Ecto neural progenitor cell (in vitro differentiated cells): ENCODE results near the gene CGB3.

Experiments
- DNase-seq: peaks from one replicate; pipeline ENCODE4 v3.0.0-alpha.2; 2018; ENCODE audit warnings: low spot score

Gene CGB3

DNA sequence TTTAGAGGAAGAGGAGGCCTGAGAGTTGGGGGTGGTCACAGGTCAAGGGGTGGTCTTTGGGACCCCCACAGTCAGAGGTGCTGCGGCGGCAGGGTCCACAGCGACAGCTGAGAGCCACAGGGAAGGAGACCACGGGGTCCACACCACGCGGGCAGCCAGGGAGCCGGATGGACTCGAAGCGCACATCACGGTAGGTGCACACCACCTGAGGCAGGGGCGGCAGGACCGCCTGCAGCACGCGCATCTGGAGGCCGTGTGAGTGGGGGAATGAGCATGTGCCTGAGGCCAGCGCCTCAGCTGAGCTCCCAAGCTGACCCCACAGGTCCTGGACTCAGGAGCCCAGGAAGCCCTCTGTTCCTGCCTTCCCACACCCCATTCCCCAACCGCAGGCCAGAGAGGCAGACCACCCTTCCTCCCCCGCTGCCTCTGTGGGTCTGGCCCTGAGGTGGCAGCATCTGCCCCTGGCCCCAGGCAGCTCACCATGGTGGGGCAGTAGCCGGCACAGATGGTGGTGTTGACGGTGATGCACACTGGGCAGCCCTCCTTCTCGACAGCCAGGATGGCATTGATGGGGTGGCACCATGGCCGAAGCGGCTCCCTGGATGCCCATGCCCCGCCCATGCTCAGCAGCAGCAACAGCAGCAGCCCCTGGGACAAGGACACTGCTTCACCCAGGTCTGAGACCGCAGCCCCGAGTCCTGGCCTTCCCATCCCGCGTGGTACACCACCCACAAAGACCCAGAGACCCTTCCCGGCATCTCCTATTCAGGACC lies 7.9 kb downstream of the CGB3 start:
- DNase-seq: no peak

DNA sequence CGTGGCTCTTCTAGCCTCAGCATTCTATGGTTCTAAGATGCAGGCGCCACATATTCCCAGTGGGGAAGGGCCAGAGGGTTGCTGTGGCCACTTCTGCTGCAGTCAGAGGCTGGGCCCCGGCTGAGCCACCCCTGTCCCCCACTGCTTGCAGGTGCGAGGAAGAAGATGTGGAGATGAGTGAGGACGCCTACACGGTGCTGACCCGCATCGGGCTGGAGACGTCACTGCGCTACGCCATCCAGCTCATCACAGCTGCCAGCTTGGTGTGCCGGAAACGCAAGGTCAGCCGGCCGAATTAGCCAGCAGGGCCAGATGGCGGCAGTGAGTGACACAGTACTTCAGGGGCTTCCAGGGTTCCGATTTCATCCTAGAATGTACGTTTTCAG lies 9.3 kb downstream of the CGB3 start:
- no peak for DNase-seq

DNA sequence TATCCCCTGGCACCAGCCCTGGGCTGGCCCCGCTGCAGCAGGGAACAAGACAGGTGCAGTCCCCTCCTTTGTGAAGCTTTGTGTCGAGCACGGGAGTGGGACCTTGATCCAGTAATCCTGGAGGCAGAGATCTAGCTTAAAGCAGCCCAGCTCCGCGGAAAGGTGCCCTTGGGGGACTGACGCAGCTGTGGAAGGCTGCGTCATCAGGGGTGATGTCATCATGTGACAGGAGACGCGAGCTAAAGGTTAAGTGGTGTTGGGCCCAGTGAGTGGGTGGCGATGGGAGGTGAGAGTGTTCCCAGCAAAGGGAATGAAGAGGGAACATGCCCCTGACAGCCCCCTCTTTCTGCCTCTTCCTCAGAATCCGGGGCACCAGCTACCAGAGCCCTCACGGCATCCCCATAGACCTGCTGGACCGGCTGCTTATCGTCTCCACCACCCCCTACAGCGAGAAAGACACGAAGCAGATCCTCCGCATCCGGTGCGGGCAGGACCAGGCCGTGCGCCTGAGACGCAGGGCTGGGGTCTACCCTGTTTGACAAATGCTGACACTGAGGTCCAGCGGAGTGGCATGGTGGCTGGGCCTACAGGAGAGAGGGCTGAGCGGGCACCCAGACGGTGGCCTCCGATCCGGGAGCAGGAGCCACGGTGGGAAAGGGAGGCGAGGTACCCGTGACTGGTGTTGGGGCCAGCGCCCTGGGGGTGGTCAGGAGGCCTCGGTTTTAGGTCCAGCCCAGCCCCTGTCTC lies 9.8 kb downstream of the CGB3 start:
- DNase-seq: no peak

DNA sequence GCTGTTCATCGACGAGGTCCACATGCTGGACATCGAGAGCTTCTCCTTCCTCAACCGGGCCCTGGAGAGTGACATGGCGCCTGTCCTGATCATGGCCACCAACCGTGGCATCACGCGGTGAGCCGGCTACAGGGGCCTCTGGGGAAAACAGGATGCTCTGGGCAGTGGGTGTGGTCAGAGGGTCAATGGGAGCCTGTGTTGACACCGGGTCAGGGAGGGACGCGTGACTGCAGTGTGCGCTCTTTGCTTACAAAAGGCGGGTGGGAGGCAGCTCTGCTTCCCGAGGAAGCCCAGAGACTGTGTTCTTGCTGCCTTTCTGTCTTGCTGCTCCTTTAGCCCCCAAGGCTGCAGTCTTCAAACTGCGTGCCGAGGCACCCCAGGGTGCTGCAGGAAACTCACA lies 12.9 kb downstream of the CGB3 start:
- no peak for DNase-seq

DNA sequence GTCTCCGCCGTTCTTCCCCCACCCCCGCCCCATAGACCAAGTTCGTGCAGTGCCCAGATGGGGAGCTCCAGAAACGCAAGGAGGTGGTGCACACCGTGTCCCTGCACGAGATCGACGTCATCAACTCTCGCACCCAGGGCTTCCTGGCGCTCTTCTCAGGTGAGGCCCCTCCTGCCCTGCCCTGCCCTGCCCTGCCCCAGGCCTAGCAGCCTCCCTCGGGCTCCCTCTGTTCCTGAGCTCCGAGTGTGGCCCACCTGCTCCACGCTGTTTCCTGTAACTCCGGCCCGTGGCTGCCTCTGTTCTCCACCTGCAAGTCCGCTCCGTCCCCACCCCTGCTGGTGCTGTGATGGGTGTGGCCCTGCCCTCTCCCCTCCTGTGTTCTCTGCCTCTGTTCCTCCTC lies 13.7 kb downstream of the CGB3 start:
- DNase-seq: no peak

DNA sequence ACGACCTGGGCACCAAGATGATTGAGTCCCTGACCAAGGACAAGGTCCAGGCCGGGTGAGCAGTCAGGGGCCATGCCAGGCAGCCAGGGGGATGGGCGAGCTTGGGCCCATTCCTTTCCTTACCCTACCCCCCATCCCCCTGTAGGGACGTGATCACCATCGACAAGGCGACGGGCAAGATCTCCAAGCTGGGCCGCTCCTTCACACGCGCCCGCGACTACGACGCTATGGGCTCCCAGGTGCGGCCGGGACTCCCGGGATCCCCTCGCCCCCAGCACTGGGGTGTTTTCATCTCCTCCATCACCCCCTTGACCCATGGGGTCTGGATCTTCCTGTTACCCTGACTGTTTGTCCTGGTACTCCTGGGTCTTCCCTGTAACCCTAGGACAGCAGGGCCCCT lies 14.3 kb downstream of the CGB3 start:
- no peak for DNase-seq

DNA sequence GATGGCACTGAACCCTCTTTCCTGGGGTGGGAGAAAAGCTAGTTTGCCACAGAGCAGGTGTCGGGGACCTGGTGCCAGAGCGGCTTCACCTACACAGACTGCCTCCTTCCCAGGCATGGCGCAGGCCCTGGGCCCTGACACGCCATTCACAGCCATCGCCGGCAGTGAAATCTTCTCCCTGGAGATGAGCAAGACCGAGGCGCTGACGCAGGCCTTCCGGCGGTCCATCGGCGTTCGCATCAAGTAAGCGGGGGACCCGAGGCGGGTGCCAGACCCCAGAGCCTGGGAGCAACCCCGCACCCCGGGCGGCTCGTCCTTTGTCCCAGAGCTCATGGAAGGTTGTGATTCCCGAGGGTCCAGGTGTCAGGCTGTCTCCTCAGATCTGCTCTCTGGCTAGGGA lies 17.2 kb downstream of the CGB3 start:
- DNase-seq: no peak

DNA sequence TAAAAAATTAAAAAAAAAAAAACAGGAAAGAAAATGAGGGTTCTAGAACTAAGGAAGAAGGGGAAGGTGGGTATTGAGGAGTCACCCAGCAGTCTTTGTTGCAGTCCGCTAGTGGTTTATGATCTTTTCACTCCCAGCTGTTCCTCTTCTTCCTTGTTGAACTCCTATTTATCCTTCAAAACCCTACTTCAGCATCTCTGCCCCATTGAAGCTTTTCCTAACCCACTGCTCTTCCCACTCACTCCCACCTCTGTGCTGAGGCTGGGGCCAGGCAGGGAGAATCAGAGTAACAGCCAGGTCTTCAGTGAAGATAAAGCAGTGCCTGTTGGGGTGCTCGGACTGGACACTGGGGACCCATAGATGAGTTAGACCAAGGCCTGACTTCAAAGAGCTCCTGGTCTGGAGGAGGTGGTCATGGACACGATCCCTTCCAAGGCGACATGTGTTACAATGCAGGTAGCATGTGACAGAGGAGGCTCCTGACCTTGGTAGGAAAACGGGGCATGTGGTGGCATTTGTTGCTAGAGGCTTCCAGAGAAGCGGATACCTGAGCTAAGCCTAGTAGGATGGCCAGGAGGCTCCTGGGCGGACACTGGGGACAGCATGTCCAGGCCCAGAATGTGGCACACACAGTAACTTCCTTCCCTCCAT lies 19.0 kb downstream of the CGB3 start:
- no peak for DNase-seq

DNA sequence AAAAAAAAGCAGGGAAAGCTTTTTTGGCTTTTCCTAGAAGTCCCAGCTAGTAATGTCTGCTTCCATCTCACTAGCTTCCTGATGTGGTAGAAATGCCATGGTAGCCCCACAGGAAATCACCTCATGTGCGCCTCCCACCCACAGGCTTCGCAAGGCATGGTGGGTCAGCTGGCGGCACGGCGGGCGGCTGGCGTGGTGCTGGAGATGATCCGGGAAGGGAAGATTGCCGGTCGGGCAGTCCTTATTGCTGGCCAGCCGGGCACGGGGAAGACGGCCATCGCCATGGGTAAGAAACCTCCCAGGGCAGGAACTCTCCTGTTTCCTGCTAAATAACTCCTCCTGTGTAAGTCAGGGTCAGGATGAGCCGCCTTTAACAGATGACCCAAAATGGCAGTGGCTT lies 20.0 kb downstream of the CGB3 start:
- DNase-seq: no peak

DNA sequence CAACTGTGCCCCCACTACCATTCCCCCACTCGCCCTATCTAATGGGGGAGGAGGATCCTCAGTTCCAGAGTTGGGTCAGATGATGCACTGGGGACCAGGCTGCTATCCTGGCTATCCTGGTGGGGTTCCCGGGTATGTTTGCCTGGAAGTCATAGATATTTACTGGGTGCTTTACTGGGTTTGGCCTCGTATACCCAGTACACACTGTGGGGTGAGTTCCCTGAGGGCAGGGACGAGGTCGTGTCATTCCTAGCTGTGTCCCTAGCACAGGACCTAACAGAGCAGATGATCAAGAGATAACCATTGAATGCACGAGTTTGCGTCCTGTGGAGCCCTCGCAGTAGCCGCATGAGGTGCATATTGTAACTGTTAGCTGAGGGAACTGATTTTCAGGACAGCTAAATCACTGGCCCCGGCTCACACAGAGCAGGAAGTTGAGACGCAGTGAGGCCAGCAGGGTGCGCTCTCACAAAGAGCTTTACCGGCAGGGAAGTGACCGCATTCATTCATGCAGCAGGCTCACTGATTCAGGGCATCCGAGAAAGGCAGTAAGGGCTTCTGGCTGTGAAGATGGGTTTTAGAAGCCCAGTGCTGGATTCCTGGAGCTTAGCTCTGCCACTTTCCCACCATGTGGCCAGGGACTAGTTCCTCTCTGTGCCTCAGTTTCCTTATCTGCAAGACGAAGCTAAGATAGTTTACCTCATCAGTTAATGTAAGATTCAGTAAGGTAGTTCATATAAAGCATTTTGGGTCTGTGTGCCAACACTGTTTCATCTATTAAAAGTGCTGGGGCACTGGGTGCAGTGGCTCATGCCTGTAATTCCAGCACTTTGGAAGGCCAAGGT lies 24.4 kb downstream of the CGB3 start:
- DNase-seq: peak; percentile 87

DNA sequence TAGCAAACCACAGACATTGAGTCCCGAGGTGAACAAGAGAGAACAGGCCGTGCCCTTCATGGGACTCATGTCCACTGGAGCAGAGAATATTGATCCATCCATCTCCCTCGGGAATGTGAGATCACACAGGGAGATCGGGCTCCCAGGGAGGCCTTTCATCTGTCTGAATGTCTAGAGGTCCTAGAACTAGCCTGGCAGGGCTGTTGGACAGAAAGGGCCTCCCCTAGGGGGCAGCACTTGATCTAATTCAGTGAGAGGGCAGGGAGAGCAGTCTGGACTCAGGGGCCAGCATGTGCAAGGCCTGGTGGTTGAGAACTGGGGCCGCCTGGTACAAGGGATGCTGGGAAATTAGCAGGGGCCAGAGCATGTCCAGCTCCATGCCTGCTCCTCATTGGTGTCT lies 26.2 kb downstream of the CGB3 start:
- peak; percentile 82 for DNase-seq

DNA sequence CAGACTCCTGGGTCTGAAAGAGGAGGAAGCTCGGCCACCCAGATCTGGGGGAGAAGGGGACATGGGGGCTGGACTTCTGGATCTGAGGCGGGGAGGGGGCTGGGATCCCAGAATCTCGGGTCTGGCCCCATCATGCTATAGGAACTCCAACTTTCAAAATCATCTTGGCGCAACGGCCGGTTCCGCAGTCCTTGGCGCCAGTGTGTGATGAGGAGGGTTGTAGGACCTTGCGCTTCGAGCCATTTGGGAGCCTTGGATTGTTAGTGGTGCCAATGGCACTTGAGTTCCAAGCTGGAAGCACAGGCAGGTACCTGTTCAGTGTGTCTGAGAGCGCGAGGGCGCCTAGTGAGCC lies 30.1 kb downstream of the CGB3 start:
- no peak for DNase-seq

DNA sequence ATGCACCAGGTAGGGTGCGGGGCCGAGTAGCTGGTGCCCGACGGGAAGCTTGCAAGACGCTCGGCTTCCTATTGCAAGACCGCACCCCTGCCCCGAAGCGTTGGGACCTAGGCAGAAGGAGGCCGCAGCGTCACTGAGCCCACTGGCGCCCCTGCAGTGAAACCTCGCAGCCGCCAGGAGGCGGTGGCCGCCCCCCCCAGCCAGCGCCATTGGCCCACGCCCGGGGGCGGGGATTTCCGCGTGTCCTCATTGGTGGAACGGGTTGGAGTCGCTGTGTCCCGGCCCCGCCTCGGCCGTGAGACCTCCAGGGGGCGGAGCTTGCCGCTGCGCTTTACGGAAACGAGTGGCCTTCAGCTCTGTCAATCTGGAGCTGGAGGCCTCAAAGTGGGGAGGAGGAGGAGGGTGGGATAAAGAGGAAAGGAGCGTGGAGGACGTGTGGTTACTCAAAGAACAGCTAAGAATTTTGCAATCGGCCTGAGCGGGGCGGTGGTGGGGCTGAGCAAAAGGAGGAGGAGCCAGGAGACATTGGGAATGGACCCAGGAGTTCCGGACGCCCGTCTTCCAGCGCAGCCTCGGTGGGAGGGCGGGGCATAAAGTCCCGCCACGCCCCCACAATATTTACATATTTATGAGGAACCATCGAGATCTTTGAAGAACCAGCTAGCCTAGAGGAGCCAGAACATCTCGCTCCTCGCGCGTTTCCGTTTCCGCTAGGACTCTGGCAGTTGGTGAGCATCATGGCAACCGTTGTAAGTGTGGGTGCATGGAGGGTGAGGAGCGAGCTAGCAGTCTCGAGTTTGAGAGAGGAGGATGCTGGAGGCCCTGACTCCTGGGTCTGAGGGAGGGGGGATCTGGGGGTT lies 30.7 kb downstream of the CGB3 start, which contains the start of the genes GYS1 and RUVBL2:
Gene GYS1, minus strand, starts transcription at position 135 of the 860 bp plus-strand sequence. CDS start 197 bp downstream, outside the sequence.
Gene RUVBL2, plus strand, starts transcription at position 713 of the 860 bp plus-strand sequence. Its CDS starts 25 bp downstream, at position 738.
- DNase-seq: peak; percentile 99

DNA sequence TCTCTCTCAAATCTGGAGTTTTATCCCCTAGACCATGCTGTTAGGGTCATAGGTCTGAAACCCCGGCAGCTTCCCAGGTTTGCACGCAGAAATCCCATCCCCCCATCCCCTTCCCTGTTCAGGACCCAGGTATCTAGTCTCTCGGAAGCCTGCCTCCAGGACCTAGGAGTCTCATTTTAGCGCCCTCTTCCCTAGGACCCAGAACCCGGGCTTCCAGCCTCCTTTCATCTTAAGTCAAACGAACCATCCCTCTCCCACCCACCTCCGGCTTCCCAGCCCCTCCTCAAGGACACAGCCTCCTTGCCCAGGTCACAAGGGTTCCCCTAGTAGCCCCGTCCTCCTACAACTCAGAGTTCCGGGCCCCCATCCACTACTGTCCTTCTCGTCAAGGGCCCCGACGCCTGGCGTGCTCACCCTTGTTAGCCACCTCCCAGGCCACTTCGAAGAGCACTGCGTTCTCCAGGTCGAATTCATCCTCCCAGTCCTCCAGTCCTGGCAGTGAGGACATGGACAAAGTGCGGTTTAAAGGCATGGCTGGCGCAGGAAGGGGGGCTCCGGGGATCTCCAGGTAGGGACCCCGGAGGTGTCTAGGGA lies 31.5 kb downstream of the CGB3 start:
- no peak for DNase-seq

DNA sequence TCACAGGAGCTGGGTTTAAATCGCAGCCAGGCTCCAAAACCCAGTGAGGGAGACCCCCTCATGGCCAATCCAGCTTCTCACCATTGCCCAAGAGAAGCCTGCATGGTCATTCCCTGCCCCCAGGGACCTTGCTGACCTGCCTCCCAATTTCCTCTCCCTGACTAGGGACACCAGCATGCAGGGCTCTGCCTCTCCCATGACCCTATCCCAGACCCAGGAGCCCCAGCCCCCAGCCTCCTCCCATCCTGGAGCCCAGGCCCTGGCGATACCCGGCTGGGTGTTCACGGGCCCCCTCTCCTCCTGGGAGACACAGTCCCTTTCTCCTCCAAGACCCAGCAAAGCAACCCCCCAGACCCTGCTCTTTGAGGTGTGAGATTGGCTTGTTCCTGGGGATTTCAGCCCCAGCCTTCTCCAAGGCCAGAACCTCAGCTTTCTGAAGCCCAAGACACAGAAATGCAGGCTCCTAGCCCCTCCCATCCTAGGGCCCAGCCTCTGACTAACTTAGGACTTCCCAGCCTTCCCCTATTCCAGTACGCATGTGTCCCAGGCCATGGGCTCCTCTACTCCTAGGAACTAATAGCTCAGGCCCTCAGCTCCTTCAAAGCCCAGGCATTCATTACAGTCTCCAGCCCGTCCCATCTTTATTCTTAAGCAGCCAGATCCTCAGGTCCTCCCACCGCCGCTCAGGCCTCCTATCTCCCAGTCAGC lies 32.1 kb downstream of the CGB3 start:
- DNase-seq: peak; percentile 65

DNA sequence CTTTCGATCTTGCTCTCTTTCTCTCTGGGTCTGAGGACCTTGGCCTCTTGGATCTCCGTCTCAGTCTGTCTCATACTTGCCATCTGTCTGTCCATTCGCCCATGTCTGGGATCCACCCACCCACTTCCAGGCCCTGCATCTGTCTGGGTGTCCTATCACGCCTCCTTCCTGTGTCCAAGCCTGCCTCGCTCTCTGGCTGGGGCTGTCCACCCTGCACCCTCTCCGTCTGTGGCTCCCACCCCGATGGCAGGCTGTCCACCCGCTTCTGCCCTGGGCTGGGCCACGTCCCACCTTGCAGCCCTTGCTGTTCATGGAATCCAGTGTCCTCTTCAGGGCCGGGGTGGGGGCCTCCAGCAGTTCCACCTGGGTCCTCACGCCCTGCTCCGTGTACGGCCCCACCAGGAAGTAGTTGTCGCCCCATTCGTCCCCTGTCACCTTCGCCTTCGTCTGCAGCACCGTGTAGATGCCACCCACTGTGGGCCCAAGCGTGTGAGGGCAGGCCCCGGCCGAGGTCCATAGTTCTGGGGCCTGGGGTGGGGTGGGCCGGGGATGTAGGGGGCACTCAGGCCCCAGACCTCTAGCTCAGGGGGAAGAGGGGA lies 33.0 kb downstream of the CGB3 start:
- DNase-seq: no peak

DNA sequence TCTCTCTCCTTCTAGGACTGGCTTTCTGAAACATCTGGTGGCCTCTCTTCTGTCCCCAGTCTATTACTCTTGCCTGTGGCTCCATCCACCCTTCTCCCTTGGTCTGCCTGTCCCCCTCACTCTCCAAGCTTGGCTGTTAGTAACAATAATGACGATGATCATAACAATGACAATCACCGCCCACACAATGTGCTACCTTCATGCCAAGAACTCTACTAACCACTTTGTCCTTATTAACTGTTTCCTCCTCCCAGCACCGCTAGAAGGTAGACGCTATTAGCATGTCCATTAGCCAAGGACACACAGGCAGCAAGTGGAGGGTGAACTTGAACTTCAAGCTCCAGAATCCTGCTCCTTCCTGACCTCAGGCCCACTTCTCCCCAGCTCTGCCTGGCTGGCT lies 33.7 kb downstream of the CGB3 start:
- DNase-seq: no peak

DNA sequence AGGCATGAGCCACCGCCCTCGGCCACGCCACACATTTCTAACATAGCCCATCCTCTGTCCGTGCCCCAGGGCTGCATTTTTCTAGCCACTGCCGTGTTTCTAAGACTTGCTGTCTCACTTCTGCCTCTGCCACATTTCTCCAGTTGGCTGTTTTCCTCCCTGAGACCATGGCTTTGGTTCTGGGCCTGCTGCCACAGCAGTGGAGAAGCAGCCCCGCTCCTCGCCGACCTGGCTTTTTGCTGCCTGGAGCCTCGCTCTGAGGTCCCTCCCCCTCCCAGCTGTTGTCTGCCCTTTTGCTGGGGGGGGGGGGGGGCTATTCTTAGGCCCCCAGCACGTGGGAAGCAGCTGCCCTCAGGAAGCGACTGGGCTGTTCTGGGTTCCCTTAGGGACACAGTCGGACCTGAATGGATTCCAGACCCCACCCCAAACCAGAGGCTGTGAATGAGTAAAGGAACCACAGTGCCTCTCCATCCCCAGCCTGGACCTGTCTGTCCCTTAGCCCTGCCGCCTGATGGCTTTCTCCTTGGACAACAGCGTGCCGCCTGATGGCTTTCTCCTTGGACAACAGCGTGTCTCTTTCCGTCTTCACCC lies 34.3 kb downstream of the CGB3 start:
- DNase-seq: no peak

DNA sequence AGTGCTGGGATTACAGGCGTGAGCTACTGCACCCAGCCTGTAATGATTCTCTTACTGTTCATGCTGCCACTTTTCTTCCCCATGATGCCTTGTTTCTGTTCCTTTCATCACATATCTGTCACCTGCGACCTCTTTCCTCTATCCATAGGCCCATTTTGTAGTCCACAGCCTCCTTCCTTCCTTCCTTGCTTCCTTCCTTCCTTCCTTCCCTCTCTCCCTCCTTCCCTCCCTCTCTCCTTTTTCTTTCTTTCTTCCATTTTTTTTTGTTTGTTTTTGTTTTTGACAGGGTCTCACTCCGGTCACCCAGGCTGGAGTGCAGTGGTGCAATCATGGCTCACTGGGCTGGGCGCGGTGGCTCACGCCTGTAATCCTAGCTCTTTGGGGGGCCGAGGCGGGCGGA lies 35.3 kb downstream of the CGB3 start:
- no peak for DNase-seq
